Prostate gland (tissue), 2 donors: Measurements from ENCODE around the gene CERCAM.

Experiments
- CTCF ChIP-seq, 4 experiments: fragments of 200-600 bp in 2 of 4; fragments of 450-650 bp in 2 of 4; sonication (generic) in 2 of 4; IDR thresholded peaks; 1 replicate in 3 of 4; 2 replicates in 1 of 4; pipeline ENCODE4 v1.5.1; 2016 to 2019; ENCODE audit warnings: antibody characterized with exemption in 4 of 4, mild to moderate bottlenecking in 2 of 4, moderate library complexity in 2 of 4
- POLR2A ChIP-seq: fragments of 450-650 bp; IDR thresholded peaks from one replicate; pipeline ENCODE4 v1.6.1; 2016; ENCODE audit warnings: antibody characterized with exemption, mild to moderate bottlenecking
- POLR2AphosphoS5 ChIP-seq: sonication (generic); formaldehyde crosslinking; IDR thresholded peaks from one replicate; pipeline ENCODE4 v1.6.1; 2017; ENCODE audit warnings: antibody characterized with exemption

- TF ChIP-seq POLR2AphosphoS5: no peak
- TF ChIP-seq CTCF (IDR thresholded peaks at IDR 0.05): no peak
- no peak for TF ChIP-seq POLR2A
Observed at GRCh38 chr9:128390150-128390812, 30.4 kb upstream of the CERCAM start.
